Fibroblast of upper back skin (primary cell): ENCODE measurements around the gene OR8B12.
A peak's percentile ranks its signal among the peaks of the same experiment; 100 is the strongest.
"Not testable (repeated sequence)": the region's sequence is repeated elsewhere in the genome, so short reads cannot be mapped to it uniquely, and the experiment has no call there.

ENCODE experiments used
- DNase-seq: peaks from one replicate; pipeline ENCODE4 v3.0.0-alpha.2; 2013

OR8B12 gene

GRCh38 chr11:124519850-124520549, 23.5 kb downstream of the OR8B12 start:
- no peak for DNase-seq

GRCh38 chr11:124518989-124519451, 24.4 kb downstream of the OR8B12 start:
- DNase-seq: peak; percentile 21

- DNase-seq: no peak
These were observed 26.1 kb downstream of the OR8B12 start for GRCh38 chr11:124517314-124517713.

DNA sequence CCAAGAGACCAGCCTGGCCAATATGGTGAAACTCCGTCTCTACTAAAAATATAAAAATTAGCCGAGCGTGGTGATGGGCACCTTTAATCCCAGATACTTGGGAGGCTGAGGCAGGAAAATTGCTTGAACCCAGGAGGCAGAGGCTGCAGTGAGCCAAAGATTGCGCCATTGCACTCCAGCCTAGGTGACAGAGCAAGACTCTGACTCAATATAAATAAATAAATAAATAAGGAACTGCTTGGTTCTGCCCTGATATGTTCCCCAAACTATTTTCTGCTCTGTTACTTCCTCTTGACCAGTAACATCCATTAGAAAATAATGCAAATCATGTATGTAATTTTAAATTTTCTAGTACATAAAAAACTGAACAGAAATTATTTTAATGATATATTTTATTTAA, 28.8 kb downstream of the OR8B12 start:
- DNase-seq: not testable (repeated sequence)

GRCh38 chr11:124514131-124514530, 29.3 kb downstream of the OR8B12 start:
- DNase-seq: no peak

GRCh38 chr11:124511745-124512144, 31.7 kb downstream of the OR8B12 start:
- no peak for DNase-seq

DNA sequence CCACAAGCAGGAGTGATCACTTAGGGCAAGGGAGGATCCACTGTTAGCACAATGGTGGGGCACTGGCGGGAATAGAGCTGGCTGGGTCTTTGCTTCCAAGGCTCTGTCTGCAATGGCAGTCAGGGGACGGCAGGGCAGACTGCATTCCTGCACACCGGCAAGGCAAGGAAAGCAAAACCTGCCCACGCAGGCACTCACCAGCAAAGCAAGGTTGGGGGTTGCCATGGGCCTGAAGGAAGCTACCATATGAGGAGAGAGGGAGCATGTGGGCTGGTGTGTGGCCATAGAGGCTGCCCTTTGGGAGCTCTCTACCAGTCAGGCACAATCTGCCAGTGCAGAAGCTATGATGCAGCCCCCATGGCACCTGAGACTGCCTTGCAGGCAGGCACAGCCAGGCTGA, 33.2 kb downstream of the OR8B12 start:
- no peak for DNase-seq

GRCh38 chr11:124499711-124500110, 43.7 kb downstream of the OR8B12 start:
- no peak for DNase-seq

DNA sequence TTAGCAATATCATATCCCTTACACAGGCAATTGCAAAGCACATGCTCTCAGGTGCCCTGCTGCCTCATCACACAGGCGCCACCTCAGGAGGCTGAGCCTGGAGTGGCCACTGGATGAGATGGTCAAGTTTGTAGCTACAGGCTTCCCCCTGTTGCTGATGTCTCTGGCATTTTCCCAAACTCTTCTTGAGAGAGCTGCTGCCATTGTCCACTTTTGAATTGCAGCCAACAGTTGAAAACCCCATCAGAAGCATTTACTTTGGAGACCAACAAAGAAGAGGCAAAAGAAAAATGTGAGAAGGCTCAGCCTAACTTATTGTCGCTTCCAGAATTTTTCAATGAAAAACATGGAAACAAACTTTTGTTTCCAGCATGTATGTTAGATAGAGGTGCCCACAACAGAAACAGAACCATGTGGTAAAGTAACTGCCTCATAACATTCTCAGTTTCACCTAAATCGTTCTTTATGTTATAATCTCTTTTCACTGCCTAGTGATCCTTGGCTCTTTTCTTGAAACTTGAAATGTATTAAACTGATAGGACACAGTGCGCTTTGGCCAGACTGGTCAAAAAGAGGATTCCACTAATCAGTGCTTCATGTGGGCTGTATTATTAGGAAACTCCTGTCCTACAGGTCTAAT, 50.3 kb downstream of the OR8B12 start:
- DNase-seq: no peak
